Measurements from ENCODE around the gene SLC39A1.
A peak's percentile ranks its signal among the peaks of the same experiment; 100 is the strongest.

SLC39A1 gene

GRCh38 chr1:153977250-153978240, 14.2 kb upstream of the SLC39A1 start, which contains the start of gene JTB:
Gene JTB, minus strand, starts transcription at chr1:153977674. Its CDS starts 422 bp downstream, at chr1:153977252.
- peak; percentile 89 for DNase-seq (ENCODE audit: extremely low spot score)
- TF ChIP-seq L3MBTL2 (conservative IDR thresholded peaks at IDR 0.05), result peak; percentile 87
- TF ChIP-seq FOXM1 (IDR thresholded peaks at IDR 0.05; ENCODE audit: borderline replicate concordance), result no peak
- TF ChIP-seq LEF1 (IDR thresholded peaks at IDR 0.05; ENCODE audit: borderline replicate concordance), result no peak
- ChIA-PET POLR2A (interaction anchor here (0.6 to 6.6 kb wide), 23 partner anchors 10 to 446 kb away, joined by 3 to 165 read pairs (median 6); partner anchors contain the start of genes CHTOP, CREB3L4, CRTC2 and DENND4B), CTCF (interaction anchor here (0.7 to 3.5 kb wide), 6 partner anchors 9 to 249 kb away, joined by 3 to 9 read pairs (median 4); partner anchors contain the start of genes CREB3L4, DENND4B and RAB13)

DNA sequence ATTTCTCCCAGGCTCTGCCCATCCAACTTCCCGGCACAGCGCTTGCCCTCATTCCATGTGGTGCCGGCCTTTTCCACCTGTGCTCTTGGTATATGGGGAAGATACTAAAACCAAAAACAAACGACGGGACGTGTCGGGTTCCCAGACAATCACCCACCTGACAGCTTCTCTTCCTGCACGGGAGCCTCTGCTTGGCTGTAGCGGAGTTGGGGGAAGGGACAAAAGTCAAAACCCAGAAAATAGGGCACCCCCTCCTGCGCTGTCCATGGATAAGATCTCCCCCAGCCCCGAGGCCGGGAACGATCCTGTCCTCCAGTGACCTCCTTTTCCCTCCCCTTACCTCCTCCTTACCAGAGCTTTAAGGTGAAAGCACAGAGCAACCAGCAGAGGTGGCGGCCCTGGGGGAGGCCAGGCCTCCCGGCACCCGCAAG, 13.5 kb upstream of the SLC39A1 start:
- no peak for TF ChIP-seq PKNOX1 (IDR thresholded peaks at IDR 0.05)
- no peak for TF ChIP-seq BHLHE40 (IDR thresholded peaks at IDR 0.05; ENCODE audit: borderline replicate concordance)
- no peak for TF ChIP-seq SUZ12 (IDR thresholded peaks at IDR 0.05)
- no peak for TF ChIP-seq TARDBP (IDR thresholded peaks at IDR 0.05)
- TF ChIP-seq ZNF384 (IDR thresholded peaks at IDR 0.05), result no peak
- TF ChIP-seq FOXK2 (IDR thresholded peaks at IDR 0.05), result no peak
- TF ChIP-seq FOXA1 (IDR thresholded peaks at IDR 0.05), result no peak
- TF ChIP-seq L3MBTL2 (conservative IDR thresholded peaks at IDR 0.05), result no peak
- no peak for TF ChIP-seq SP1 (IDR thresholded peaks at IDR 0.05)
- TF ChIP-seq LEF1 (IDR thresholded peaks at IDR 0.05; ENCODE audit: borderline replicate concordance), result no peak
- TF ChIP-seq ELF4 (IDR thresholded peaks at IDR 0.05), result no peak
- TF ChIP-seq FOXM1 (IDR thresholded peaks at IDR 0.05; ENCODE audit: borderline replicate concordance), result no peak
- no peak for TF ChIP-seq HDGF (IDR thresholded peaks at IDR 0.05; ENCODE audit: borderline replicate concordance)
- TF ChIP-seq ARNT (IDR thresholded peaks at IDR 0.05), result no peak
- TF ChIP-seq CTBP1 (IDR thresholded peaks at IDR 0.05; ENCODE audit: borderline replicate concordance), result no peak
- TF ChIP-seq NFRKB (IDR thresholded peaks at IDR 0.05), result no peak
- no peak for DNase-seq (ENCODE audit: extremely low spot score)
- POLR2A ChIA-PET, result interaction anchor here (1.0 to 6.6 kb wide), 18 partner anchors 9 to 343 kb away, joined by 3 to 165 read pairs (median 6); partner anchors contain the start of genes CHTOP, CREB3L4, CRTC2 and DENND4B
- CTCF ChIA-PET, result interaction anchor here (1.4 to 3.5 kb wide), 3 partner anchors 10 to 170 kb away, joined by 3 to 9 read pairs (median 7); partner anchors contain the start of genes CREB3L4 and RAB13

GRCh38 chr1:153973525-153973924, 10.2 kb upstream of the SLC39A1 start:
- POLR2A ChIA-PET, result interaction anchor here (1.2 to 6.6 kb wide), 2 partner anchors 10 to 14 kb away, joined by 9 to 106 read pairs; partner anchors contain the start of genes RAB13, RPS27 and SLC39A1
- TF ChIP-seq ELF4 (IDR thresholded peaks at IDR 0.05) (no peak), HDGF (IDR thresholded peaks at IDR 0.05; ENCODE audit: borderline replicate concordance) (no peak), SUZ12 (IDR thresholded peaks at IDR 0.05) (no peak), FOXA1 (IDR thresholded peaks at IDR 0.05) (no peak), ARNT (IDR thresholded peaks at IDR 0.05) (no peak), LEF1 (IDR thresholded peaks at IDR 0.05; ENCODE audit: borderline replicate concordance) (no peak), PKNOX1 (IDR thresholded peaks at IDR 0.05) (no peak), SP1 (IDR thresholded peaks at IDR 0.05) (no peak), FOXM1 (IDR thresholded peaks at IDR 0.05; ENCODE audit: borderline replicate concordance) (no peak), ZNF384 (IDR thresholded peaks at IDR 0.05) (no peak), L3MBTL2 (conservative IDR thresholded peaks at IDR 0.05) (no peak), TARDBP (IDR thresholded peaks at IDR 0.05) (no peak), CTBP1 (IDR thresholded peaks at IDR 0.05; ENCODE audit: borderline replicate concordance) (no peak), FOXK2 (IDR thresholded peaks at IDR 0.05) (no peak), NFRKB (IDR thresholded peaks at IDR 0.05) (no peak)
- no peak for DNase-seq (ENCODE audit: extremely low spot score)
- CTCF ChIA-PET, result no interaction called here

GRCh38 chr1:153973071-153973470, 9.7 kb upstream of the SLC39A1 start:
- CTCF ChIA-PET, result no interaction called here
- TF ChIP-seq FOXA1 (IDR thresholded peaks at IDR 0.05) (no peak), HDGF (IDR thresholded peaks at IDR 0.05; ENCODE audit: borderline replicate concordance) (no peak), BHLHE40 (IDR thresholded peaks at IDR 0.05; ENCODE audit: borderline replicate concordance) (no peak), TARDBP (IDR thresholded peaks at IDR 0.05) (no peak), ARNT (IDR thresholded peaks at IDR 0.05) (no peak), FOXM1 (IDR thresholded peaks at IDR 0.05; ENCODE audit: borderline replicate concordance) (no peak), SUZ12 (IDR thresholded peaks at IDR 0.05) (no peak), FOXK2 (IDR thresholded peaks at IDR 0.05) (no peak), L3MBTL2 (conservative IDR thresholded peaks at IDR 0.05) (no peak), PKNOX1 (IDR thresholded peaks at IDR 0.05) (no peak), NFRKB (IDR thresholded peaks at IDR 0.05) (no peak), SP1 (IDR thresholded peaks at IDR 0.05) (no peak), LEF1 (IDR thresholded peaks at IDR 0.05; ENCODE audit: borderline replicate concordance) (no peak), ELF4 (IDR thresholded peaks at IDR 0.05) (no peak), CTBP1 (IDR thresholded peaks at IDR 0.05; ENCODE audit: borderline replicate concordance) (no peak), ZNF384 (IDR thresholded peaks at IDR 0.05) (no peak)
- POLR2A ChIA-PET, result interaction anchor here (1.2 to 6.6 kb wide), 2 partner anchors 9 to 15 kb away, joined by 9 to 106 read pairs; partner anchors contain the start of genes RAB13, RPS27 and SLC39A1
- DNase-seq (ENCODE audit: extremely low spot score), result no peak

GRCh38 chr1:153970346-153970745, 7.0 kb upstream of the SLC39A1 start:
- CTCF ChIA-PET, result no interaction called here
- DNase-seq (ENCODE audit: extremely low spot score), result no peak
- POLR2A ChIA-PET, result interaction anchor here (1.2 kb wide), 1 partner anchor 20 kb away, joined by 4 read pairs; the partner anchor contains the start of gene RPS27
- TF ChIP-seq FOXA1 (IDR thresholded peaks at IDR 0.05), result no peak
- no peak for TF ChIP-seq ELF4 (IDR thresholded peaks at IDR 0.05)
- no peak for TF ChIP-seq ZNF384 (IDR thresholded peaks at IDR 0.05)
- TF ChIP-seq FOXM1 (IDR thresholded peaks at IDR 0.05; ENCODE audit: borderline replicate concordance), result no peak
- no peak for TF ChIP-seq TARDBP (IDR thresholded peaks at IDR 0.05)
- no peak for TF ChIP-seq BHLHE40 (IDR thresholded peaks at IDR 0.05; ENCODE audit: borderline replicate concordance)
- no peak for TF ChIP-seq L3MBTL2 (conservative IDR thresholded peaks at IDR 0.05)
- TF ChIP-seq LEF1 (IDR thresholded peaks at IDR 0.05; ENCODE audit: borderline replicate concordance), result no peak
- no peak for TF ChIP-seq ARNT (IDR thresholded peaks at IDR 0.05)
- no peak for TF ChIP-seq NFRKB (IDR thresholded peaks at IDR 0.05)

Measured in HEK293T (cell line).